ENCODE results near the gene TIMM17A.

TIMM17A gene

DNA sequence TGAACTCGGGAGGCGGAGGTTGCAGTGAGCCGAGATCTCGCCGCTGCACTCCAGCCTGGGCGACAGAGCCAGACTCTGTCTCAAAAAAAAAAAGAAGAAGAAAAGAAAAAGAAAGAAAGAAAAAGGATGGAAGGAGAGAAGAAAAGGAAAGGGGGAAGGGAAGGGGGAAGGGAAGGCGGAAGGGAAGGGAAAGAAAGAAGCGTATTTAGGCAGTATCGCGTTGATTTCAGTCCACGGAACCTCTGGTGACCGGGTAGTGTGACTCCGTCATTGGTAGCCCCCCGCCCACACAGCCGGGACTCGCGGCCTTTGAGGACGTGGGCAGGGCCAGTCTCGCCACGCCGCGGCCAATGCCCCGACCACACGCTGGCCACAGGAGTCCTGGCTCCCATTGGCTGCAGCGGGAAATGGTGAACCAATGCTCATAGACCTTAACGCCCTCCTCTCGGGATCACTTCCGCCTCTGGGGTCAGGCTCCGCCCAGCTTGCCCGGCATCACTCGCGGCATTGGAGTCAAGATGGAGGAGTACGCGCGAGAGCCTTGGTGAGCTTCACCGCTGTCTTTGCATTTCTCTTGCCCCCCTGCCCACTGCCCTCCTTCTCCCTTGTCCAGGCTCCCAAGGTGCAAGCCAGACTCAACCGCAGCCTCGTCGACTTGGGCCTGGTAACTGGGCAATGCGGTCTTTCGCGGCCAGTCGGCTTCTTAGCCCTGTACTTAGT, at the start of gene TIMM17A:
TIMM17A (plus strand) TSS at position 495 of the 720 bp plus-strand sequence; CDS start at position 519, 24 bp downstream.
- Histone ChIP-seq H3K79me2 (peaks cover 9% of the 10 kb centered on the region), H3K27me3 (ENCODE audit: control insufficient read depth, insufficient read depth, low read length) (no peaks in the 10 kb centered on the region), H3K4me3 (ENCODE audit: low read depth, low read length) (peak within 1 kb of the TSS; percentile 97), H3K4me2 (ENCODE audit: low read length) (peak within 1 kb of the TSS; percentile 93), H3K4me1 (no peaks in the 10 kb centered on the region), H2AFZ (peak within 1 kb of the TSS; percentile 92), H3K36me3 (ENCODE audit: control insufficient read depth, insufficient read depth, low read length) (no peaks in the 10 kb centered on the region), H3K9ac (peak within 1 kb of the TSS; percentile 80), H3K9me3 (ENCODE audit: control insufficient read depth, low read length) (no peaks in the 10 kb centered on the region), H3K27ac (peak within 1 kb of the TSS; percentile 84)
- TF ChIP-seq, protein P1, sequence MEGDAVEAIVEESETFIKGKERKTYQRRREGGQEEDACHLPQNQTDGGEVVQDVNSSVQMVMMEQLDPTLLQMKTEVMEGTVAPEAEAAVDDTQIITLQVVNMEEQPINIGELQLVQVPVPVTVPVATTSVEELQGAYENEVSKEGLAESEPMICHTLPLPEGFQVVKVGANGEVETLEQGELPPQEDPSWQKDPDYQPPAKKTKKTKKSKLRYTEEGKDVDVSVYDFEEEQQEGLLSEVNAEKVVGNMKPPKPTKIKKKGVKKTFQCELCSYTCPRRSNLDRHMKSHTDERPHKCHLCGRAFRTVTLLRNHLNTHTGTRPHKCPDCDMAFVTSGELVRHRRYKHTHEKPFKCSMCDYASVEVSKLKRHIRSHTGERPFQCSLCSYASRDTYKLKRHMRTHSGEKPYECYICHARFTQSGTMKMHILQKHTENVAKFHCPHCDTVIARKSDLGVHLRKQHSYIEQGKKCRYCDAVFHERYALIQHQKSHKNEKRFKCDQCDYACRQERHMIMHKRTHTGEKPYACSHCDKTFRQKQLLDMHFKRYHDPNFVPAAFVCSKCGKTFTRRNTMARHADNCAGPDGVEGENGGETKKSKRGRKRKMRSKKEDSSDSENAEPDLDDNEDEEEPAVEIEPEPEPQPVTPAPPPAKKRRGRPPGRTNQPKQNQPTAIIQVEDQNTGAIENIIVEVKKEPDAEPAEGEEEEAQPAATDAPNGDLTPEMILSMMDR (IDR thresholded peaks at IDR 0.05): no peak

DNA sequence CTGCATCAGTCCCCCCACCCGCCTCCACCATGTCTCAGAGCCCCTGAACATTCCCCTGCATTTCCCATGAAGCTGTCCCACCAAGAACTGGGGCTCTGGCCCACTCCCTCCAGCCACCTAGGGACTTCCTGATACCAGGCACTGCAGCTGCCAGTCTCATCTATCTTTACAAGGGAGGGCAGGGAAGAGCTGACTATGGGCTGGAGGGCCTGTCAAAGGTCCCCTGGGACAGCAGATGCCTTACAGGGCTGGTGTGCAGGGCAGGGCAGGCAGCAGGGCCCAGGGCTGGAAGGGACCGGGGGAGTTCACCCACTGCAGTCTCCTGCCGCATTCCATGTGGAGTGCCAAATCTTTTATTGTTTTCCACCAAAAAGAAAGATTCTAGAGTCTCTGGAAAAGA, 49.0 kb upstream of the TIMM17A start:
- TF ChIP-seq, protein P1 (IDR thresholded peaks at IDR 0.05): no peak
- H3K27me3 ChIP-seq (ENCODE audit: control insufficient read depth, insufficient read depth, low read length): no peaks in the 10 kb centered on the region
- no peaks in the 10 kb centered on the region for H3K9me3 ChIP-seq (ENCODE audit: control insufficient read depth, low read length)
- H3K79me2 ChIP-seq: no peaks in the 10 kb centered on the region
- no peak overlapping the region for H3K4me2 ChIP-seq (ENCODE audit: low read length)
- H2AFZ ChIP-seq: no peak overlapping the region
- H3K4me1 ChIP-seq: peaks cover 2% of the 10 kb centered on the region
- no peak overlapping the region for H3K27ac ChIP-seq
- H3K9ac ChIP-seq: no peak overlapping the region
- no peaks in the 10 kb centered on the region for H3K36me3 ChIP-seq (ENCODE audit: control insufficient read depth, insufficient read depth, low read length)
- no peak overlapping the region for H3K4me3 ChIP-seq (ENCODE audit: low read depth, low read length)

DNA sequence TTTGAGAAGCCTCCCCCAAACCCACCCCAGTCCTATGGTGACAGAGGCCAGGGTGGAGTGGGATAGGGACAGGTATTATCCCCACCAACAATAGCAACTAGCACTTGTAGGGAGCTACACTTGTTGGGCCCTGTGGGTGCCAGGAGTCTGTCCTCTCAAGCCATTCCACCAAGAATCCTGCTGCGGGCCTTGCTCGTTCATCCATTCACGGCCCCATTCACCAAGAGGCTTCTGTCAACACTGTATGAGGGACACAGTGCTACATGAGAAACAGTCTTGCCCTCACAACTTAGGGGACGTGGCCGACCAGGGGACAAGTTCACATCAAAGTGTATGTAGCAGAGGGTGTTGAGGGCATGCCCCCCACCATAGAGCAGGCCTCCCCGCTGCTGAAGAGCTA, 47.7 kb upstream of the TIMM17A start:
- Histone ChIP-seq H2AFZ (no peak overlapping the region), H3K9ac (no peak overlapping the region), H3K4me2 (ENCODE audit: low read length) (no peak overlapping the region), H3K4me3 (ENCODE audit: low read depth, low read length) (no peak overlapping the region), H3K79me2 (no peaks in the 10 kb centered on the region), H3K4me1 (peaks cover 2% of the 10 kb centered on the region), H3K9me3 (ENCODE audit: control insufficient read depth, low read length) (no peaks in the 10 kb centered on the region), H3K36me3 (ENCODE audit: control insufficient read depth, insufficient read depth, low read length) (no peaks in the 10 kb centered on the region), H3K27ac (no peak overlapping the region), H3K27me3 (ENCODE audit: control insufficient read depth, insufficient read depth, low read length) (no peaks in the 10 kb centered on the region)
- TF ChIP-seq, protein P1 (IDR thresholded peaks at IDR 0.05): no peak

DNA sequence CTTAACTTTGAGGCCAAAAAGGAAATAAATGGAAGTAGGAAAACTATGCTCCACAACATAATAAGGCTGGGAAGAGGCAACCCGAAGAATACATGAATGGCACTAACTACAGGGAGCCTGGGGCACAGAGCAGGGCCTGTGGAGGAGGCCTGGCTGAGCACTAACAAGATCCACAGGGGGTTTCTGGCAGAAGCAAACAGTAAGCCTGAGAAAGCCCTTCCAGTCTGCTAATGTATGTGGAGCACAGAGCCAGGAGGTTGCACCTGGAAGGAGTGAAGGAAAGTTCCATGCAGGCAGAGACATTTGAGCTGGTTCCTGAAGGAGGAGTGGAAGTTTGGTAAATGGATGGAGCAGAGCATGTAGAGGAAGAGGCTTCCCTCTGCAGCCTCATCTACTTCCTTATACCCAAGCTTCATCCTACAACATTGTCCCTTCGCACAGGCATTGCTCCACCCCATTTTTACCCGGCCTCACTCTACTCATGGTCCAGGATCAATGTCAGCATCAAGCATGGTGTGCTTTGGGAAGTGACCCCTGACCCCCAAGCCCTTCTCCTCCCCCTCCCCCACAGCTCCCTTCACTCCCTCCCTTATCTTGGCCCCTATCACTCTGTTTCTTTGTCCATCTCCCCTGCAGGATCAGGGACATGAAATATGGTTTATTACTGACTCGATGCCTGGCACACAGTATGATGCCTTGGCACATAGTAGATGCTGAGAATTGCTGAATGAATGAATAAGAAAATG, 43.3 kb upstream of the TIMM17A start:
- Histone ChIP-seq H3K27me3 (ENCODE audit: control insufficient read depth, insufficient read depth, low read length) (no peaks in the 10 kb centered on the region), H3K36me3 (ENCODE audit: control insufficient read depth, insufficient read depth, low read length) (no peaks in the 10 kb centered on the region), H3K9ac (no peak overlapping the region), H3K4me3 (ENCODE audit: low read depth, low read length) (no peak overlapping the region), H3K4me2 (ENCODE audit: low read length) (no peak overlapping the region), H3K79me2 (no peaks in the 10 kb centered on the region), H3K4me1 (peaks cover 7% of the 10 kb centered on the region), H3K9me3 (ENCODE audit: control insufficient read depth, low read length) (no peaks in the 10 kb centered on the region), H3K27ac (no peak overlapping the region), H2AFZ (no peak overlapping the region)
- TF ChIP-seq, protein P1 (IDR thresholded peaks at IDR 0.05): no peak
